Colonic mucosa (tissue), 4 donors: ENCODE measurements around the gene SIGLEC9. TPM values are rescaled to one million over a fixed set of nuclear protein-coding genes. Genes with fewer than 3 reads are reported as not detected.

Source experiments
- DNase-seq: peaks from one replicate; pipeline ENCODE4 v3.0.0-alpha.2; 2020
- H3K27ac ChIP-seq: fragments of 200-600 bp; one replicate; pipeline ENCODE4 v1.8.0; 2021
- H3K27me3 ChIP-seq: fragments of 200-600 bp; one replicate; pipeline ENCODE4 v1.8.0; 2021
- H3K36me3 ChIP-seq: fragments of 200-600 bp; one replicate; pipeline ENCODE4 v1.8.0; 2021
- H3K4me1 ChIP-seq: fragments of 200-600 bp; one replicate; pipeline ENCODE4 v1.8.0; 2021; ENCODE audit warnings: mild to moderate bottlenecking
- H3K4me3 ChIP-seq: fragments of 200-600 bp; one replicate; pipeline ENCODE4 v1.8.0; 2021
- H3K9ac ChIP-seq, 2 donors: one replicate each; pipeline ENCODE4 v1.7.0; 2013; ENCODE audit warnings: control low read depth in 2 of 2, low read depth in 2 of 2, low read length in 2 of 2
- H3K9me3 ChIP-seq: fragments of 200-600 bp; one replicate; pipeline ENCODE4 v1.8.0; 2021
- CTCF ChIP-seq: fragments of 200-600 bp; IDR thresholded peaks from one replicate; pipeline ENCODE4 v1.8.0; 2022; ENCODE audit warnings: antibody characterized with exemption, mild to moderate bottlenecking
- intact Hi-C: fragments of 100-400 bp; cut with DNase I; formaldehyde crosslinking; loops from one replicate; pipeline ENCODE4 v1.14.1; 2022
- total RNA-seq, 2 donors: library from RNA; stranded (reverse); fragmentation: NEBNext Ultra II Directional in 1 of 2; extraction: Animal tissue kit (Norgen Biotek cat#: 25700) in 1 of 2; gene quantifications; one replicate each; pipeline ENCODE4 v1.2.1, GENCODE V29; 2021
- donor health status: healthy.
- donor health status: DM: no; HTN: no; CAD: no.
- donor health status: DM: no; HTN: no; CAD: no.

Gene SIGLEC9
- total RNA-seq, 2 donors from 2014 or later = 0.86 to 1.7 TPM

- intact Hi-C loops = no loop called here
- TF ChIP-seq CTCF = no peak
- no peak for DNase-seq
Observed at GRCh38 chr19:51116736-51117286, 7.9 kb upstream of the SIGLEC9 start.

GRCh38 chr19:51119101-51119500 is 5.6 kb upstream of the SIGLEC9 start:
- H3K9ac ChIP-seq = no peak overlapping the region
- H3K36me3 ChIP-seq = no peaks in the 10 kb centered on the region
- H3K4me1 ChIP-seq = no peaks in the 10 kb centered on the region
- H3K9me3 ChIP-seq = no peaks in the 10 kb centered on the region
- H3K4me3 ChIP-seq = no peak overlapping the region
- no peaks in the 10 kb centered on the region for H3K27me3 ChIP-seq
- no peak for DNase-seq
- no peak for TF ChIP-seq CTCF
- intact Hi-C loops = no loop called here
- H3K27ac ChIP-seq = no peak overlapping the region

More at GRCh38 chr19:51116736-51117286, 7.9 kb upstream of the SIGLEC9 start:
- Histone ChIP-seq H3K27ac (no peak overlapping the region), H3K4me1 (no peaks in the 10 kb centered on the region), H3K9me3 (no peaks in the 10 kb centered on the region), H3K36me3 (no peaks in the 10 kb centered on the region), H3K27me3 (no peaks in the 10 kb centered on the region), H3K9ac (no peak overlapping the region), H3K4me3 (no peak overlapping the region)

GRCh38 chr19:51119611-51120010 is 5.1 kb upstream of the SIGLEC9 start:
- DNase-seq = no peak
- TF ChIP-seq CTCF = no peak
- intact Hi-C loops = no loop called here
- Histone ChIP-seq H3K4me1 (no peaks in the 10 kb centered on the region), H3K27ac (no peak overlapping the region), H3K9ac (no peak overlapping the region), H3K36me3 (no peaks in the 10 kb centered on the region), H3K27me3 (no peaks in the 10 kb centered on the region), H3K9me3 (no peaks in the 10 kb centered on the region), H3K4me3 (no peak overlapping the region)

- Histone ChIP-seq H3K9me3 (no peaks in the 10 kb centered on the region), H3K36me3 (no peaks in the 10 kb centered on the region), H3K27ac (no peak overlapping the region), H3K27me3 (no peaks in the 10 kb centered on the region), H3K4me1 (no peaks in the 10 kb centered on the region), H3K9ac (no peak overlapping the region), H3K4me3 (no peak overlapping the region)
- no peak for DNase-seq
- intact Hi-C loops = no loop called here
- TF ChIP-seq CTCF = no peak
Observed at GRCh38 chr19:51120160-51120559, 4.5 kb upstream of the SIGLEC9 start.

GRCh38 chr19:51121257-51121656 is 3.4 kb upstream of the SIGLEC9 start:
- TF ChIP-seq CTCF = no peak
- no peak for DNase-seq
- Histone ChIP-seq H3K36me3 (no peaks in the 10 kb centered on the region), H3K27me3 (no peaks in the 10 kb centered on the region), H3K9me3 (no peaks in the 10 kb centered on the region), H3K27ac (no peak overlapping the region), H3K4me1 (no peaks in the 10 kb centered on the region), H3K9ac (no peak overlapping the region), H3K4me3 (no peak overlapping the region)
- intact Hi-C loops = no loop called here
